Parathyroid adenoma (tissue), 2 donors: ENCODE measurements around the gene LSR.

Experiments
- H2AFZ ChIP-seq: fragments of 300-600 bp; sonication (generic); one replicate; pipeline ENCODE4 v1.7.0; 2017; ENCODE audit warnings: antibody characterized with exemption, mild to moderate bottlenecking
- H3K27ac ChIP-seq: fragments of 300-600 bp; sonication (generic); one replicate; pipeline ENCODE4 v1.7.0; 2017
- H3K27me3 ChIP-seq: fragments of 300-600 bp; sonication (generic); one replicate; pipeline ENCODE4 v1.7.0; 2017; ENCODE audit warnings: low read length; ENCODE audit not compliant: control insufficient read depth, insufficient read depth
- H3K36me3 ChIP-seq: fragments of 300-600 bp; sonication (generic); one replicate; pipeline ENCODE4 v1.7.0; 2017; ENCODE audit warnings: low read length; ENCODE audit not compliant: control insufficient read depth, insufficient read depth
- H3K4me1 ChIP-seq: fragments of 300-600 bp; sonication (generic); one replicate; pipeline ENCODE4 v1.7.0; 2017; ENCODE audit warnings: control low read depth
- H3K4me2 ChIP-seq: fragments of 300-600 bp; sonication (generic); one replicate; pipeline ENCODE4 v1.7.0; 2017; ENCODE audit warnings: low read length
- H3K4me3 ChIP-seq: fragments of 300-600 bp; sonication (generic); one replicate; pipeline ENCODE4 v1.7.0; 2017; ENCODE audit warnings: low read depth, low read length
- H3K79me2 ChIP-seq: fragments of 300-600 bp; sonication (generic); one replicate; pipeline ENCODE4 v1.7.0; 2017; ENCODE audit warnings: control low read depth
- H3K9ac ChIP-seq: fragments of 300-600 bp; sonication (generic); one replicate; pipeline ENCODE4 v1.7.0; 2017; ENCODE audit warnings: mild to moderate bottlenecking
- H3K9me3 ChIP-seq: fragments of 300-600 bp; sonication (generic); one replicate; pipeline ENCODE4 v1.7.0; 2017; ENCODE audit warnings: low read length; ENCODE audit not compliant: control insufficient read depth
- TF ChIP-seq, protein P1 (sequence below): fragments of 300-600 bp; sonication (generic); IDR thresholded peaks from one replicate; pipeline ENCODE4 v1.7.0; 2017; ENCODE audit warnings: antibody characterized with exemption, mild to moderate bottlenecking
- donor health status: primary hyperparathyroidism.

Gene LSR

DNA sequence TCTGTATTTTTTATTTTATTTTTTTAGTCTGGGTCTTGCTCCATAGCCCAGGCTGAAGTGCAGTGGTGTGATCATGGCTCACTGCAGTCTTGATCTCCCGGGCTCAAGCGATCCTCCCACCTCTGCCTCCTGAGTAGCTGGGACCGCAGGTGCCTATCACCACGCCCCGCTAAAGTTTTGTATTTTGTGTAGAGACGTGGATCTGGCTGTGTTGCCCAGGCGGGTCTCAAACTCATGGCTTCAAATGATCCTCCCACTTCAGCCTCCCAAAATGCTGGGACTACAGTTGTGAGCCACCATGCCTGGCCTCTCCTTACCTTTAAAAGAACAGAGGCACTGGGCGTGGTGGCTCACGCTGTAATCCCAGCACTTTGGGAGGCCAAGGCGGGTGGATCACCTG is 38.9 kb downstream of the LSR start:
- Histone ChIP-seq H3K9me3 (no peaks in the 10 kb centered on the region), H2AFZ (no peak overlapping the region), H3K4me3 (no peak overlapping the region), H3K36me3 (no peaks in the 10 kb centered on the region), H3K4me2 (no peak overlapping the region), H3K9ac (no peak overlapping the region), H3K79me2 (no peaks in the 10 kb centered on the region), H3K27me3 (no peaks in the 10 kb centered on the region), H3K4me1 (peaks cover 6% of the 10 kb centered on the region), H3K27ac (no peak overlapping the region)
- TF ChIP-seq, protein P1, sequence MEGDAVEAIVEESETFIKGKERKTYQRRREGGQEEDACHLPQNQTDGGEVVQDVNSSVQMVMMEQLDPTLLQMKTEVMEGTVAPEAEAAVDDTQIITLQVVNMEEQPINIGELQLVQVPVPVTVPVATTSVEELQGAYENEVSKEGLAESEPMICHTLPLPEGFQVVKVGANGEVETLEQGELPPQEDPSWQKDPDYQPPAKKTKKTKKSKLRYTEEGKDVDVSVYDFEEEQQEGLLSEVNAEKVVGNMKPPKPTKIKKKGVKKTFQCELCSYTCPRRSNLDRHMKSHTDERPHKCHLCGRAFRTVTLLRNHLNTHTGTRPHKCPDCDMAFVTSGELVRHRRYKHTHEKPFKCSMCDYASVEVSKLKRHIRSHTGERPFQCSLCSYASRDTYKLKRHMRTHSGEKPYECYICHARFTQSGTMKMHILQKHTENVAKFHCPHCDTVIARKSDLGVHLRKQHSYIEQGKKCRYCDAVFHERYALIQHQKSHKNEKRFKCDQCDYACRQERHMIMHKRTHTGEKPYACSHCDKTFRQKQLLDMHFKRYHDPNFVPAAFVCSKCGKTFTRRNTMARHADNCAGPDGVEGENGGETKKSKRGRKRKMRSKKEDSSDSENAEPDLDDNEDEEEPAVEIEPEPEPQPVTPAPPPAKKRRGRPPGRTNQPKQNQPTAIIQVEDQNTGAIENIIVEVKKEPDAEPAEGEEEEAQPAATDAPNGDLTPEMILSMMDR, result no peak

DNA sequence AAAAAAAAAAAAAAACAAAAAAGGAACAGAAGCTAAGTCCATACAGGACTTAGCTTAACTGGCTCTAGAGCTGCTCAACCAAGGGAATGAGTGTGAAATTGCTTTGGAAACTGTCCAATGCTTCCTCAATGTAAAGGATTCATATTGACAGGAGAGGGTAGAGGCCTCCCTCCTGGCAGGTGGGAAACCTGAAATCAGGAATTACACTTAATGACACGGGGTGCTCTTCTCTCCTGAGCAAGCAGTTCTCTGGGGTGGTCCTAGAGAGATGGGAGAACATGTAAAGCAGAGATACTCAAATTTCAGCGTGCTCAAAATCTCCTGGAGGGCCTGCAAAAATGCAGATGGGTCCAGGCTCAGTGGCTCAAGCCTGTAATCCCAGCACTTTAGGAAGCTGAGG is 39.5 kb downstream of the LSR start:
- H3K27ac ChIP-seq, result no peak overlapping the region
- H3K4me3 ChIP-seq, result no peak overlapping the region
- no peaks in the 10 kb centered on the region for H3K9me3 ChIP-seq
- H3K4me2 ChIP-seq, result no peak overlapping the region
- no peaks in the 10 kb centered on the region for H3K36me3 ChIP-seq
- TF ChIP-seq, protein P1, result no peak
- no peaks in the 10 kb centered on the region for H3K79me2 ChIP-seq
- no peak overlapping the region for H2AFZ ChIP-seq
- H3K27me3 ChIP-seq, result no peaks in the 10 kb centered on the region
- no peak overlapping the region for H3K9ac ChIP-seq
- peaks cover 6% of the 10 kb centered on the region for H3K4me1 ChIP-seq

DNA sequence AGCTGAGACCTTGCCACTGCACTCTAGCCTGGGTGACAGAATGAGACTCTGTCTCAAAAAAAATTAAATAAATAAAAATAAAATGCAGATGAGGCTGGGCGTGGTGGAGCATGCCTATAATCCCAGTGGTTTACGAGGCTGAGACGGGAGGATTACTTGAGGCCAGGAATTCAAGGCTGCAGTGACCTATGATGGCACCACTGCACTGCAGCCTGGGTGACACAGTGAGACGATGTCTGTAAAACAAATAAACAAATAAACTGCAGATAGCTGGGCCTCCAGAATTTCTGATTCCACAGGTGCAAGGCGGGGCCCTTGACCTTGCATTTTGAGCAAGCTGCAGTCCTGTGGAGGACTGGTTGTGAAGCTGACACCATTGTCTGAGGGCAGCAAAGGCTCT is 40.1 kb downstream of the LSR start:
- TF ChIP-seq, protein P1, result no peak
- no peak overlapping the region for H2AFZ ChIP-seq
- H3K9me3 ChIP-seq, result no peaks in the 10 kb centered on the region
- no peaks in the 10 kb centered on the region for H3K79me2 ChIP-seq
- H3K4me2 ChIP-seq, result no peak overlapping the region
- H3K4me1 ChIP-seq, result peaks cover 6% of the 10 kb centered on the region
- H3K27me3 ChIP-seq, result no peaks in the 10 kb centered on the region
- no peak overlapping the region for H3K9ac ChIP-seq
- no peak overlapping the region for H3K27ac ChIP-seq
- H3K36me3 ChIP-seq, result no peaks in the 10 kb centered on the region
- no peak overlapping the region for H3K4me3 ChIP-seq

DNA sequence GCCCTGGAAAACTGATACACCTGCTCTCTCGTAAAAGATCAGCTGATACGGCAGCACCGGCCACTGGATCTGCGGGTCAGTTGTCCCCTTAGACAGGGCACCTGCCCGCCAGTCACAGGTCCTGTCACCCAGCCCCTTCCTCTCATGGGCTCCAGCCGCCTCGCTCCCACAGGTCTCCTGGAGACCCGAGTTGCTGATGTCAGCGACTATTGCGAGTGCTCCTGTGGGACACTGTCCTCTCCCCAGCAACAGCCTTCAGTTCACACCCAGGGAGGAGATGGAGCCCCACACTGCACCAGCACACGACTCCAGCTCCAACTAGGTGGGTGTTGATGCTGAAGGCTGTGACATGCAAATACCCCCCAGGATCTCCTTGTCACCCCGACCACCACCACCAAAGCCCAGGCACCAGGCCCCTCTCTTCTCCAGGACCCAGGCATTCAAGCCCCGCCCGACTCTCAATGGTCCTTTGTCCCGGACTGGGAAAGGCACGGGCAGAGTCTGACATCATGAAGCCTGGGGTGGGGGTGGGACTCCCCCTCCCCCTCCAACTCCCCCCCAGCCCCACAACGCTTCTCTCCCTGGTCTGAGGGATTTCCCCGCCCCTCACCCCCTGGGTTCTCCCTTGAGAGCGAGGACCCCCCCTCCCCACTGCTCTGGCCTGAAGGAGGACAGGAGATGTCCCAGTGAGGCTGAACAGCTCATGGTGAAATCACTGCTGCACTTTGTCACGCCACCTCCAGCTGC is 41.8 kb downstream of the LSR start:
- no peaks in the 10 kb centered on the region for H3K9me3 ChIP-seq
- H3K4me3 ChIP-seq, result no peak overlapping the region
- H3K9ac ChIP-seq, result no peak overlapping the region
- no peak overlapping the region for H3K27ac ChIP-seq
- TF ChIP-seq, protein P1, result no peak
- H3K4me2 ChIP-seq, result peak overlapping the region; percentile 49
- peaks cover 6% of the 10 kb centered on the region for H3K4me1 ChIP-seq
- H2AFZ ChIP-seq, result no peak overlapping the region
- H3K27me3 ChIP-seq, result no peaks in the 10 kb centered on the region
- no peaks in the 10 kb centered on the region for H3K36me3 ChIP-seq
- no peaks in the 10 kb centered on the region for H3K79me2 ChIP-seq

DNA sequence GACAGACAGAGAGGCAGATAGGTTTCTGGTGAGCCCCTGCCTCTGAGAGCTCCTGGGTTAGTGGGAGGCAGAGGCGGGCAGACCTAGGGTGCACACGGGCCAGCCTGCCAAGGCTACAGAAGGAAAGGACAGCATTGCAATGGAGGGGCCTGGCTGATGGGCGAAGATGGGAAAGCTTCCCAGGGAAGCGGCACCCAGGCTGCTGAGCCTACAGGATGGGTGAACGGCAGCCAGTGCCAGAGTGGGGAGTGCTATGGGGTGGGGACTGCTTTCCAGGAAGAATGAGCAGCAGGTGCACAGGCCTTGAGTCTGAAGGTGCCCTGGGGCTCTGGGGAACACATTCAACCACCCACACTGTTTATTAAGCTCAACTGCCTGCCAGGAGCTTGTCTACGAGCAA is 42.5 kb downstream of the LSR start:
- Histone ChIP-seq H3K79me2 (no peaks in the 10 kb centered on the region), H3K27ac (no peak overlapping the region), H3K4me3 (no peak overlapping the region), H3K9me3 (no peaks in the 10 kb centered on the region), H3K9ac (no peak overlapping the region), H3K4me1 (peaks cover 6% of the 10 kb centered on the region), H2AFZ (no peak overlapping the region), H3K36me3 (no peaks in the 10 kb centered on the region), H3K4me2 (no peak overlapping the region), H3K27me3 (no peaks in the 10 kb centered on the region)
- TF ChIP-seq, protein P1, result no peak
